ENCODE measurements around the gene TFG. TPM values are rescaled to one million over a fixed set of nuclear protein-coding genes. Genes with fewer than 3 reads are reported as not detected.

The TFG gene
- total RNA-seq, 1 donor from 2014 or later = 73.0 TPM

- intact Hi-C loops (cut with micrococcal nuclease) = no loop called here
- H3K4me1 Mint-ChIP-seq (ENCODE audit: low read depth) = peaks cover 9% of the 10 kb centered on the region
- no peak overlapping the region for H3K4me3 Mint-ChIP-seq
- H3K27me3 Mint-ChIP-seq (ENCODE audit: insufficient read depth) = peaks cover 5% of the 10 kb centered on the region
- H3K36me3 Mint-ChIP-seq (ENCODE audit: low read depth) = no peaks in the 10 kb centered on the region
- no peak for DNase-seq (ENCODE audit: low spot score)
- H3K9me3 Mint-ChIP-seq = no peaks in the 10 kb centered on the region
- no peak overlapping the region for H3K27ac Mint-ChIP-seq
These were observed 60.4 kb downstream of the TFG start for GRCh38 chr3:100769693-100770092.

DNA sequence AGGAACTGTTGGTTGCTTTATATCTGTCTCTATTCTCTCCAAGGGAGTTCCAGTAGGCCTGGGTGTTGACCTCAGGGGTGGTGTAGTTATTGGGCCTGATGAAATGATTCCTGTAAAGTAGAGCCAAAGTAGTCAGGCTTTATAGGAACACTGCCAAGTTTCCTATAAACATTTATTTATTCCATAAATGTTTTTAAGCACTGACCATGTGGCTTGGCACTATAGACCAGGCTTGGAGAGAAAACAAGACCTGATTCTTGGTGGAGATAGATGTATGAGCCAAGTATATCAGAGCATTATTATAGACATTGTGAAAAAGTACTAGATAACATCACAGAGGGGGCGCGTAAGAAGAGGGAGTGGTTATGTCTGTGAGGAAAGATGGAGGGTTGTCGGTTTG is 65.9 kb downstream of the TFG start:
- H3K9me3 Mint-ChIP-seq = no peaks in the 10 kb centered on the region
- H3K27ac Mint-ChIP-seq = no peak overlapping the region
- no peak for DNase-seq (ENCODE audit: low spot score)
- no peak overlapping the region for H3K4me3 Mint-ChIP-seq
- H3K4me1 Mint-ChIP-seq (ENCODE audit: low read depth) = no peaks in the 10 kb centered on the region
- intact Hi-C loops (cut with micrococcal nuclease) = no loop called here
- no peaks in the 10 kb centered on the region for H3K36me3 Mint-ChIP-seq (ENCODE audit: low read depth)
- H3K27me3 Mint-ChIP-seq (ENCODE audit: insufficient read depth) = no peaks in the 10 kb centered on the region

DNA sequence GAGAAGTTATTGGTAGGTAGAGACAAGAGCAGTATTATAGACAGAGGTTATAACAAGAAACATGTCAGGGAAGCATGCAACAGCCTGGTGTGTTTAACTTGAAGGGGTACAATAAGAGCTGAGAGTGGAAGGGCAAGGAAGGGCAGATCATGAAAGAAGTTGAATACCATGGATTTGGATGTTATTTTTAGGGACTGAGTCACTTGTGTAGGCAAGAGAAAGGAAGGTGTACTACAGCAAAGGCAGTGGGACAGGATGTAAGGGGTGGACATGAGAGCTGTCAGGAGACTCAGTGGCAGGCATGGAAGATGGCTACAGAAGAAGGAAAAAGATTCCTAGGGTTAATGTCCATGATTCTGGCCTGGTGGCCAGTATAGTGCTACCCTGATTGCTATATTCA is 66.4 kb downstream of the TFG start:
- no peak overlapping the region for H3K27ac Mint-ChIP-seq
- no peak overlapping the region for H3K4me3 Mint-ChIP-seq
- no peak for DNase-seq (ENCODE audit: low spot score)
- H3K4me1 Mint-ChIP-seq (ENCODE audit: low read depth) = no peaks in the 10 kb centered on the region
- no peaks in the 10 kb centered on the region for H3K27me3 Mint-ChIP-seq (ENCODE audit: insufficient read depth)
- intact Hi-C loops (cut with micrococcal nuclease) = no loop called here
- no peaks in the 10 kb centered on the region for H3K9me3 Mint-ChIP-seq
- H3K36me3 Mint-ChIP-seq (ENCODE audit: low read depth) = no peaks in the 10 kb centered on the region

- Mint-ChIP-seq H3K4me1 (ENCODE audit: low read depth) (no peaks in the 10 kb centered on the region), H3K27ac (no peak overlapping the region)
- intact Hi-C loops (cut with micrococcal nuclease) = no loop called here
These were observed 66.9 kb downstream of the TFG start for GRCh38 chr3:100776097-100776729.

GRCh38 chr3:100776746-100777145 is 67.5 kb downstream of the TFG start:
- H3K9me3 Mint-ChIP-seq = no peaks in the 10 kb centered on the region
- H3K36me3 Mint-ChIP-seq (ENCODE audit: low read depth) = no peaks in the 10 kb centered on the region
- no peaks in the 10 kb centered on the region for H3K4me1 Mint-ChIP-seq (ENCODE audit: low read depth)
- no peak overlapping the region for H3K27ac Mint-ChIP-seq
- no peak for DNase-seq (ENCODE audit: low spot score)
- intact Hi-C loops (cut with micrococcal nuclease) = no loop called here
- H3K4me3 Mint-ChIP-seq = no peak overlapping the region
- no peaks in the 10 kb centered on the region for H3K27me3 Mint-ChIP-seq (ENCODE audit: insufficient read depth)

More at GRCh38 chr3:100776097-100776729, 66.9 kb downstream of the TFG start:
- Mint-ChIP-seq H3K36me3 (ENCODE audit: low read depth) (no peaks in the 10 kb centered on the region), H3K4me3 (no peak overlapping the region), H3K27me3 (ENCODE audit: insufficient read depth) (no peaks in the 10 kb centered on the region), H3K9me3 (no peaks in the 10 kb centered on the region)
- DNase-seq (ENCODE audit: low spot score) = no peak

DNA sequence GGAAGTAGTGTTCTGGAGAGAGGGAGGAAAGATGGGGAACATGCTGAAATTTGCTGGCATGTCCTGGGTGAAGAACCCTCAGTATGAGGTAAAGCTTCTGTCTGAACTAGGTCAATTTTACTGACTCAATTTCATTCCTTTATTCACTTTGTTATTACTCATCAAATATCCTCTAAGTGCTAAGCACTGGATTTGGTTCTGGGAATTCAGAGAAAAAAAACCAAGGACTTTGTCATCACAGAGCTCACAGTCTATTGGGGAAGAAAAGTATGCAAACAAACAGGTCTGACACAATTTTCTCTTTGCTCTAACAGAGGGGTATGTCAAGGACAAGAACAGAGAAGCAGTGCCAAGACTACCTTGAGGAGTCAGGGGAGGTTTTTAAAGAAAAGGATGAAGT is 68.0 kb downstream of the TFG start:
- Mint-ChIP-seq H3K9me3 (no peaks in the 10 kb centered on the region), H3K36me3 (ENCODE audit: low read depth) (no peaks in the 10 kb centered on the region), H3K27ac (no peak overlapping the region), H3K4me1 (ENCODE audit: low read depth) (no peaks in the 10 kb centered on the region), H3K27me3 (ENCODE audit: insufficient read depth) (no peaks in the 10 kb centered on the region), H3K4me3 (no peak overlapping the region)
- intact Hi-C loops (cut with micrococcal nuclease) = no loop called here
- DNase-seq (ENCODE audit: low spot score) = no peak

GRCh38 chr3:100779480-100779879 is 70.2 kb downstream of the TFG start:
- Mint-ChIP-seq H3K27me3 (ENCODE audit: insufficient read depth) (peaks cover 2% of the 10 kb centered on the region), H3K4me3 (no peak overlapping the region), H3K36me3 (ENCODE audit: low read depth) (no peaks in the 10 kb centered on the region), H3K9me3 (peaks cover under 1% of the 10 kb centered on the region), H3K4me1 (ENCODE audit: low read depth) (no peaks in the 10 kb centered on the region), H3K27ac (no peak overlapping the region)
- intact Hi-C loops (cut with micrococcal nuclease) = no loop called here
- no peak for DNase-seq (ENCODE audit: low spot score)

GRCh38 chr3:100780071-100780622 is 70.9 kb downstream of the TFG start:
- Mint-ChIP-seq H3K27ac (no peak overlapping the region), H3K27me3 (ENCODE audit: insufficient read depth) (peaks cover 2% of the 10 kb centered on the region), H3K4me1 (ENCODE audit: low read depth) (no peaks in the 10 kb centered on the region), H3K36me3 (ENCODE audit: low read depth) (no peaks in the 10 kb centered on the region), H3K9me3 (peaks cover 3% of the 10 kb centered on the region), H3K4me3 (no peak overlapping the region)
- no peak for DNase-seq (ENCODE audit: low spot score)
- intact Hi-C loops (cut with micrococcal nuclease) = no loop called here

DNA sequence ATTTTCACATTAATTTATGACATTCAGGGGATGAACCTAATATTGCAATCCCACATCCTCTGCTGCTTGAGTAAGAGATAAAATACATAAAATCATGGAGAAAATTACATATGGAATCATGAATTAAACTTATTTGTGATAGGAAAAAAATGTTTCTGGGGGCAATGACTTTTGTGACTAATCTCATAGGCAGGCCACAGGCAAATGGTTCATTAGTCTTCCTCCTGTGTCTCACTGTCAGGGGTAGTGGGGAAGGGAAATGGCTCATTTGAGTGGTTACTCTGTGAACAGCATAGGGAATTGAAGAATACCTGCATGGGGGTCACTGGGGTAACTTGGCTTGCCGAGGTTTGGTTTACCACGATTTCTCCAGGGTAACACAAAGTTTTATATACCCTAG is 72.0 kb downstream of the TFG start:
- Mint-ChIP-seq H3K4me1 (ENCODE audit: low read depth) (no peaks in the 10 kb centered on the region), H3K4me3 (no peak overlapping the region), H3K36me3 (ENCODE audit: low read depth) (no peaks in the 10 kb centered on the region), H3K27me3 (ENCODE audit: insufficient read depth) (peaks cover 2% of the 10 kb centered on the region), H3K9me3 (peaks cover 7% of the 10 kb centered on the region), H3K27ac (no peak overlapping the region)
- intact Hi-C loops (cut with micrococcal nuclease) = no loop called here
- no peak for DNase-seq (ENCODE audit: low spot score)

DNA sequence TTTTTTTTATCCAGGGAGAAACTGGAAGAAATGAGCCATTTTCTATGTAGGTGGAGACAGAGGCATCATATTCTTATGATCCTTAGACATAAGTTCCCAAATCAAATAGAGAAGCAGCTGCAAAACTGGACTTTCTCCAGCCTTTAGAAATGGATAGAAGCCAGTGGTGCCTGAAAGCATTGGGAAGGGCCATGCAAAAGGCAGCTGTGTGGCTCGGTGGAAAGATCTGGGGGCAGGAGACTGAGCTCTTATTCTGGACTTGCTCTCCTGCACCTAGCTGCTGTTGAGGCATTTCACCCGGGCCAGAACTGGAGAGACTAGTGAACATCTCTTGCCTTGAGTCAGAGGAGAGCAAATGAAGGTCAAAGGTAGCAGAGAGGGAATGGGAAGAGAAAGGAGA is 73.1 kb downstream of the TFG start:
- H3K27me3 Mint-ChIP-seq (ENCODE audit: insufficient read depth) = peaks cover 2% of the 10 kb centered on the region
- no peak overlapping the region for H3K27ac Mint-ChIP-seq

DNA sequence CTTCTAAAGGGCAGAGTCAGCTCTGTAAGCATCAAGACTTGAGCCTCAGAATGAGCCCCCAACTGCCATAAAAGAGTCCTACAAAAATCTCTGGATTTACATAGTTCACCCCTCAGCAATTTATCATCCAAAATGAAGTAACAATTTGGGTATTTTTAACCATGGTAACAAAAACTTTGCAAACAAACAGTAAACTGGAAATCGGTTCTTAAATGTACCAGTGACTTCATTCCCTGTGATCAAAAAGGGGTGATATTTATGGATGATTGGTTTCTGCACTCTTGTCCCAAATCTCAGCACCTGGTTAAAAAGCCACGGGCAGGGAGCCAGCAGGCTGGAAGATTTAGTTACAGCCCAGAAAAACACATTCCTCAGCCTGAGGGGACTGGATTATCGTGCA is 73.6 kb downstream of the TFG start:
- no peak for DNase-seq (ENCODE audit: low spot score)
- Mint-ChIP-seq H3K9me3 (peaks cover 7% of the 10 kb centered on the region), H3K36me3 (ENCODE audit: low read depth) (no peaks in the 10 kb centered on the region), H3K27ac (no peak overlapping the region), H3K4me3 (no peak overlapping the region), H3K27me3 (ENCODE audit: insufficient read depth) (peaks cover 2% of the 10 kb centered on the region), H3K4me1 (ENCODE audit: low read depth) (no peaks in the 10 kb centered on the region)
- intact Hi-C loops (cut with micrococcal nuclease) = no loop called here

More for the DNA sequence above, 73.1 kb downstream of the TFG start:
- Mint-ChIP-seq H3K4me3 (no peak overlapping the region), H3K36me3 (ENCODE audit: low read depth) (no peaks in the 10 kb centered on the region), H3K4me1 (ENCODE audit: low read depth) (no peaks in the 10 kb centered on the region), H3K9me3 (peaks cover 7% of the 10 kb centered on the region)
- no peak for DNase-seq (ENCODE audit: low spot score)
- intact Hi-C loops (cut with micrococcal nuclease) = no loop called here

DNA sequence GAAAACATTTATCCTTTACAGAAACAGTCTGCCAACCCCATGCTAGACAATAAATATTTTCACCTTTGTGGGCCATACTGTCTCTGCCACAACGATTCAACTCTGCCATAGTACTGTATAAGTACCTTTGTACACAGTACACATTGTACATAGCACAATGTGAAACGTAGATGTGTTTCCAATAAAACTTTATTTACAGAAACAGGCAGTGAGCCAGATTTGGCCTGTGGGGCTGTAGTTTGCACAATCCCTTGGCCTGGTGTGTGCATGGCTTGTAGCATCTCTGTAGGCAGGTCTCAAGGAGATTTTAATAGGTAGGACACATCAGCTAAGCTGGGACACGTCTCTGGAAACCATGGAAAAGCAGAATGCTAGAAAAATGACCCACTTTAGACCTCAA is 74.3 kb downstream of the TFG start:
- H3K27ac Mint-ChIP-seq = no peak overlapping the region
- no peaks in the 10 kb centered on the region for H3K36me3 Mint-ChIP-seq (ENCODE audit: low read depth)
- H3K27me3 Mint-ChIP-seq (ENCODE audit: insufficient read depth) = peaks cover 2% of the 10 kb centered on the region
- intact Hi-C loops (cut with micrococcal nuclease) = no loop called here
- H3K9me3 Mint-ChIP-seq = peaks cover 7% of the 10 kb centered on the region
- DNase-seq (ENCODE audit: low spot score) = no peak
- no peaks in the 10 kb centered on the region for H3K4me1 Mint-ChIP-seq (ENCODE audit: low read depth)
- no peak overlapping the region for H3K4me3 Mint-ChIP-seq

- no peak overlapping the region for H3K27ac Mint-ChIP-seq
- no peaks in the 10 kb centered on the region for H3K36me3 Mint-ChIP-seq (ENCODE audit: low read depth)
- peaks cover 10% of the 10 kb centered on the region for H3K27me3 Mint-ChIP-seq (ENCODE audit: insufficient read depth)
- H3K9me3 Mint-ChIP-seq = peaks cover 6% of the 10 kb centered on the region
- no peak for DNase-seq (ENCODE audit: low spot score)
- H3K4me3 Mint-ChIP-seq = no peak overlapping the region
- intact Hi-C loops (cut with micrococcal nuclease) = no loop called here
- H3K4me1 Mint-ChIP-seq (ENCODE audit: low read depth) = no peaks in the 10 kb centered on the region
These were observed 80.3 kb downstream of the TFG start for GRCh38 chr3:100789579-100789978.

DNA sequence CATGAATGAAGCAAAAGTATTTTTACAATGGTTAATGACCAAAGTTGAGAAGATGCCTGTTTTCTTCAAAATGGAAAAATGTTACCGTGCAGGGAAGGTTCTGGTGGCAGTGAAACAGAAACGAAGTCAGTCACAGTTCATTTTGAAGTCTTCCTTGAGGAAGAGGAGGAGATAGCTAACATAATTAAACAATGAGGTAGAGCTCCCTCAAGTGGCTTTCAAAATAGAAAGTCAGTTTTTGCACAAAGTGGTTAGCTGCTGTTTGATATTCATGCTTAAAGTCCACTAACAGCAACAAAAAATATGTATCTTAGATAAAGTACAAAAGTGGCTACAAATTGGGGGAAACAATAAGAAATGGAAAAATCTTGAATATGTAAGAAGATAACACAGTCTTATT is 87.3 kb downstream of the TFG start:
- Mint-ChIP-seq H3K36me3 (ENCODE audit: low read depth) (no peaks in the 10 kb centered on the region), H3K9me3 (no peaks in the 10 kb centered on the region), H3K4me3 (no peak overlapping the region), H3K4me1 (ENCODE audit: low read depth) (peaks cover 5% of the 10 kb centered on the region), H3K27me3 (ENCODE audit: insufficient read depth) (peaks cover 4% of the 10 kb centered on the region), H3K27ac (no peak overlapping the region)
- DNase-seq (ENCODE audit: low spot score) = no peak
- intact Hi-C loops (cut with micrococcal nuclease) = loop anchor here (2.0 to 5.0 kb wide), 2 partner anchors 59 to 334 kb away; no protein-coding TSS in a partner anchor
